T-helper 2 cell treated with Interferon-gamma antibody and Interleukin-4, amounts not matched to agents 5 μg/mL and 100 μg/mL, for 36 hours (primary cell): ENCODE measurements around the gene MYCL.
"Not testable (repeated sequence)": the region's sequence is repeated elsewhere in the genome, so short reads cannot be mapped to it uniquely, and the experiment has no call there.

Experiments
- DNase-seq: peaks from one replicate; pipeline ENCODE4 v3.0.0; 2021; ENCODE audit warnings: low spot score
- H3K27ac Mint-ChIP-seq: one replicate; pipeline ENCODE4 v1.8.0; 2021; ENCODE audit warnings: mild to moderate bottlenecking, mixed read lengths
- H3K27me3 Mint-ChIP-seq: one replicate; pipeline ENCODE4 v1.8.0; 2021; ENCODE audit warnings: low read depth, mixed read lengths
- H3K36me3 Mint-ChIP-seq: one replicate; pipeline ENCODE4 v1.8.0; 2021; ENCODE audit warnings: low read depth, mixed read lengths
- H3K4me1 Mint-ChIP-seq: one replicate; pipeline ENCODE4 v1.8.0; 2021; ENCODE audit warnings: low read depth, mixed read lengths
- H3K4me3 Mint-ChIP-seq: one replicate; pipeline ENCODE4 v1.8.0; 2022; ENCODE audit warnings: mild to moderate bottlenecking, moderate library complexity, mixed read lengths
- H3K9me3 Mint-ChIP-seq: one replicate; pipeline ENCODE4 v1.8.0; 2021; ENCODE audit warnings: mixed read lengths

Gene MYCL

DNA sequence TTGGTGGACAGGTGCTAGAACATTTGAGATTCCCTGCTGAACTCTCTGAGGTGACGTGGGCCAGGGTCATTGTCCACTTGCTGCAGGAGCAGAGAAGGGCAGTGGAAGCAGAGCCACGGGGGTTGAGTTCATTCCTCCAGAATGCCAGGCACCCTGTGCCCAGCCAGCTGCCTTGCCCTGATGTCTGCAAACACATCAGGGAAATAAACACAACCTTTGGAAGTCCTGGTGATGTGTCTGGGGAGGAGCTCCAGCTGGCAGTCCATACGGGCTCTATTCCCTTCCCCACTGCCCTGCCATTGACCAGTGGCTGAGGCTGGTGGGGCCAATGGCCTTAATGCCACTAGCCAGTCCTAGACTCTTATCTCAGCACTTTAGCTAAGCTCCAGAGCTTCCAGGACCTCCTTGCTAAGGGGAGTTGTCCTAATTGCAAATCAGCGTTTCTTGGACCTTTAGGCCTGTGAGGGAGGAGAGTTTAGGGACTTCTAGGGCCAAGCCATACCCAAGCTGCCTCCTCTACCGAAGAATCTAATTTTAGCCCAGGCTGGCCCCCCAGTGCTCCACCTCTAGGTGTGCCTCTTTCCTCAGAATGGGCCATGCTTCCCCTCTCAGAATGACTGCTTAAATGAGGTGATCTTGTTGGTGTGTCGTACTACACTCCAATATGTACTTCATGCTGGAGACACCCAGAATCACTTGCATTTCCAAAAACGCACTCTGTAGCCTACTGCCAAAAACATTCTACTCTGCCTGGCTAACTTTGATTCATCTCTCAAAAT is 27.3 kb upstream of the MYCL start:
- Mint-ChIP-seq H3K27ac (no peak overlapping the region), H3K36me3 (no peaks in the 10 kb centered on the region), H3K4me1 (no peaks in the 10 kb centered on the region), H3K9me3 (no peaks in the 10 kb centered on the region), H3K27me3 (no peaks in the 10 kb centered on the region), H3K4me3 (no peak overlapping the region)
- DNase-seq = no peak

- no peaks in the 10 kb centered on the region for H3K36me3 Mint-ChIP-seq
- no peaks in the 10 kb centered on the region for H3K4me1 Mint-ChIP-seq
- no peak overlapping the region for H3K27ac Mint-ChIP-seq
- no peak for DNase-seq
- no peak overlapping the region for H3K4me3 Mint-ChIP-seq
- H3K9me3 Mint-ChIP-seq = no peaks in the 10 kb centered on the region
- no peaks in the 10 kb centered on the region for H3K27me3 Mint-ChIP-seq
Measured at GRCh38 chr1:39927538-39927937, 25.8 kb upstream of the MYCL start.

- Mint-ChIP-seq H3K27ac (no peak overlapping the region), H3K9me3 (no peaks in the 10 kb centered on the region), H3K4me1 (no peaks in the 10 kb centered on the region), H3K36me3 (no peaks in the 10 kb centered on the region), H3K4me3 (no peak overlapping the region), H3K27me3 (no peaks in the 10 kb centered on the region)
- no peak for DNase-seq
Measured at GRCh38 chr1:39926820-39927219, 25.1 kb upstream of the MYCL start.

DNA sequence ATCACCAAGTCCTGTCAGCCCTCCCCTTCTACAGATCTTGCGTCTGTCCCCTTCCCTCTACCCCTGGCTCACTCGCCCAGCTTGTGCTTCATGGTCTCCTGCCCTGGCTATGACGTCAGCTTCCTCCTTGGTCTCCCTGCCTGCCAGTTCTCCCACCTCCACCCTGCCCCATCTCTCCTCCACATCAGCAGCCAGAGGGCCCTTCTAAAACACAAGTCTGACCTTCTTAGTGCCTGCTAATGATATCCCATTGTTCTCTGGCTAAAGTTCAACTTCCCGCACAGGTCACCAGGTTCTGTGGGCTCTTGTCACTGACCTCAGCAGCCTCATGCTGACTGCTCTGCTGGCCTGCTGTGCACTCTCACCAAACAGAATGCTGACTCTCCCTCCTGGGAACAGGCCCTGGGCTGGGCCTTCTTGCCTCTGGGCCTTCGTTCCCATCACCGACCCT is 24.7 kb upstream of the MYCL start:
- no peaks in the 10 kb centered on the region for H3K27me3 Mint-ChIP-seq
- no peak overlapping the region for H3K27ac Mint-ChIP-seq
- no peak for DNase-seq
- H3K9me3 Mint-ChIP-seq = no peaks in the 10 kb centered on the region
- H3K4me1 Mint-ChIP-seq = no peaks in the 10 kb centered on the region
- H3K36me3 Mint-ChIP-seq = no peaks in the 10 kb centered on the region
- no peak overlapping the region for H3K4me3 Mint-ChIP-seq

GRCh38 chr1:39925721-39926342 is 24.1 kb upstream of the MYCL start:
- H3K4me3 Mint-ChIP-seq = no peak overlapping the region
- H3K36me3 Mint-ChIP-seq = no peaks in the 10 kb centered on the region
- H3K27me3 Mint-ChIP-seq = no peaks in the 10 kb centered on the region
- H3K9me3 Mint-ChIP-seq = no peaks in the 10 kb centered on the region
- H3K4me1 Mint-ChIP-seq = no peaks in the 10 kb centered on the region
- no peak for DNase-seq
- no peak overlapping the region for H3K27ac Mint-ChIP-seq

- Mint-ChIP-seq H3K36me3 (no peaks in the 10 kb centered on the region), H3K4me1 (no peaks in the 10 kb centered on the region), H3K9me3 (no peaks in the 10 kb centered on the region), H3K27ac (no peak overlapping the region), H3K4me3 (no peak overlapping the region), H3K27me3 (peaks cover 4% of the 10 kb centered on the region)
- no peak for DNase-seq
Measured at GRCh38 chr1:39922251-39922688, 20.6 kb upstream of the MYCL start.

GRCh38 chr1:39919545-39919944 is 17.8 kb upstream of the MYCL start:
- H3K4me3 Mint-ChIP-seq = no peak overlapping the region
- H3K27ac Mint-ChIP-seq = no peak overlapping the region
- DNase-seq = peak; percentile 48
- no peaks in the 10 kb centered on the region for H3K9me3 Mint-ChIP-seq
- H3K4me1 Mint-ChIP-seq = no peaks in the 10 kb centered on the region
- H3K27me3 Mint-ChIP-seq = peaks cover 4% of the 10 kb centered on the region
- H3K36me3 Mint-ChIP-seq = no peaks in the 10 kb centered on the region

GRCh38 chr1:39917825-39918224 is 16.1 kb upstream of the MYCL start:
- H3K4me3 Mint-ChIP-seq = no peak overlapping the region

DNA sequence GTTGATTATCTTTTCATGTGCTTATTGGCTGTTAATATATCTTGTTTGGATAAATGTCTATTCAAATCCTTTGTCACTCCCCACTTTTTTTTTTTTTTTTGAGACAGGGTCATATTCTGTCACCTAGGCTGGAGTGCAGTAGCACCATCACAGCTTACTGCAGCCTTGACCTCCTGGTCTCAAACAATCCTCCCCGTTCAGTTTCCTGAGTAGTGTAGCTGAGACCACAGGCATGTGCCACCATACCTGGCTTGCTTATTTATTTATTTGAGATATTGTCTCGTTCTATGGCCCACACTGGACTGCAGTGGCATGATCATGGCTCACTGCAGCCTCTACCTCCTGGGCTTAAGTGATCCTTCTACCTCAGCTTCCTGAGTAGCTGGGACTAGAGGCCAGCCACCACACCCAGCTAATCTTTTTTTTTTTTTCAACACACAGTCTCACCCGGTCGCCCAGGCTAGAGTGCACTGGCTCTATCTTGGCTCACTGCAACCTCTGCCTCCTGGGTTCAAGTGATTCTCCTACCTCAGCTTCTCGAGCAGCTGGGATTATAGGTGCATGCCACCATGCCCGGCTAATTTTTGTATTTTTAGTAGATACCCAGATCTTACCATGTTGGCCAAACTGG is 13.9 kb upstream of the MYCL start:
- no peaks in the 10 kb centered on the region for H3K9me3 Mint-ChIP-seq
- no peak for DNase-seq
- no peak overlapping the region for H3K27ac Mint-ChIP-seq
- no peaks in the 10 kb centered on the region for H3K36me3 Mint-ChIP-seq
- peaks cover 9% of the 10 kb centered on the region for H3K27me3 Mint-ChIP-seq
- H3K4me1 Mint-ChIP-seq = no peaks in the 10 kb centered on the region
- no peak overlapping the region for H3K4me3 Mint-ChIP-seq

More at GRCh38 chr1:39917825-39918224, 16.1 kb upstream of the MYCL start:
- peaks cover 4% of the 10 kb centered on the region for H3K27me3 Mint-ChIP-seq
- no peak for DNase-seq
- no peaks in the 10 kb centered on the region for H3K36me3 Mint-ChIP-seq
- no peaks in the 10 kb centered on the region for H3K9me3 Mint-ChIP-seq
- no peak overlapping the region for H3K27ac Mint-ChIP-seq
- H3K4me1 Mint-ChIP-seq = no peaks in the 10 kb centered on the region

DNA sequence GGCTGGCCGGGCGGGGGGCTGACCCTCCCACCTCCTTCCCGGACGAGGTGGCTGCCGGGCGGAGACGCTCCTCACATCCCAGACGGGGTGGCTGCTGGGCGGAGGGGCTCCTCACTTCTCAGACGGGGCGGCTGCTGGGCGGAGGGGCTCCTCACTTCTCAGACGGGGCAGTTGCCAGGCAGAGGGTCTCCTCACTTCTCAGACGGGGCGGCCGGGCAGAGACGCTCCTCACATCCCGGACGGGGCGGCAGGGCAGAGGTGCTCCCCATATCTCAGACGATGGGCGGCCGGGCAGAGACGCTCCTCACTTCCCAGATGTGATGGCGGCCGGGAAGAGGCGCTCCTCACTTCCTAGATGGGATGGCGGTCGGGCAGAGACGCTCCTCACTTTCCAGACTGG is 11.4 kb upstream of the MYCL start:
- not testable (repeated sequence) for DNase-seq, H3K4me1 Mint-ChIP-seq, H3K36me3 Mint-ChIP-seq, H3K9me3 Mint-ChIP-seq, H3K27ac Mint-ChIP-seq, H3K4me3 Mint-ChIP-seq
- peaks cover 14% of the 10 kb centered on the region for H3K27me3 Mint-ChIP-seq

GRCh38 chr1:39910263-39910662 is 8.5 kb upstream of the MYCL start:
- no peaks in the 10 kb centered on the region for H3K4me1 Mint-ChIP-seq
- peaks cover 21% of the 10 kb centered on the region for H3K27me3 Mint-ChIP-seq
- H3K4me3 Mint-ChIP-seq = no peak overlapping the region
- H3K9me3 Mint-ChIP-seq = peaks cover 8% of the 10 kb centered on the region
- DNase-seq = no peak
- H3K27ac Mint-ChIP-seq = no peak overlapping the region
- H3K36me3 Mint-ChIP-seq = no peaks in the 10 kb centered on the region

DNA sequence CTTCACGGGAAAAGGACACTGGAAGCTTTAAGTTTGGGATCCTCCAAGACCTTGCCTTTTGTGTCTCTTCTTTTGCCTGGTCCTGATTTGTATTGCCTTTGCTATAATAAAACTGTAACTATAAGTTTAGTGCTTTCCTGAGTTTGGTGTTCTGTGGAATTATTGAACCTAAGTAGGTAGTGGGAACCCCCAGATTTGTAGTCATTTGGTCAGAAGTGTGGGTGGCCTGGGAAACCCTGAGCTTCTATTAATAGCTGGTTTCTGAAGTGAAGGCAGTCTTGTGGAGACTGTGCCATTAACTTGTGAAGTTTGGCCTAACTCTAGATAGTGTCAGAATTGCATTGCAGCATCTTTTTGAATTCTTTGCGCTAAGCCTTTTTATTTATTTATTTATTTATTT is 6.8 kb upstream of the MYCL start:
- H3K27ac Mint-ChIP-seq = no peak overlapping the region
- H3K27me3 Mint-ChIP-seq = peaks cover 30% of the 10 kb centered on the region

GRCh38 chr1:39907528-39908453 is 6.1 kb upstream of the MYCL start:
- Mint-ChIP-seq H3K27me3 (peaks cover 37% of the 10 kb centered on the region), H3K4me1 (no peaks in the 10 kb centered on the region), H3K9me3 (peaks cover 8% of the 10 kb centered on the region), H3K4me3 (no peak overlapping the region), H3K27ac (no peak overlapping the region), H3K36me3 (no peaks in the 10 kb centered on the region)
- no peak for DNase-seq

More for the DNA sequence above, 6.8 kb upstream of the MYCL start:
- Mint-ChIP-seq H3K4me1 (no peaks in the 10 kb centered on the region), H3K36me3 (no peaks in the 10 kb centered on the region), H3K4me3 (no peak overlapping the region), H3K9me3 (peaks cover 8% of the 10 kb centered on the region)
- no peak for DNase-seq
